GM06990 (cell line): Measurements from ENCODE around the gene DDR2.

Experiments used
- DNase-seq: peaks from one replicate; pipeline ENCODE4 v3.0.0-alpha.2; 2011; ENCODE audit not compliant: insufficient read length; ENCODE audit errors: extremely low read depth
- H3K27me3 ChIP-seq: replicated peaks from 2 replicates; pipeline ENCODE4 v1.6.0; 2011; ENCODE audit warnings: low read length; ENCODE audit not compliant: control insufficient read depth, insufficient read depth
- H3K36me3 ChIP-seq: 2 replicates; pipeline ENCODE4 v1.5.1; 2011; ENCODE audit warnings: low read length; ENCODE audit not compliant: control insufficient read depth, insufficient read depth
- H3K4me3 ChIP-seq: replicated peaks from 2 replicates; pipeline ENCODE4 v1.5.1; 2011; ENCODE audit warnings: low read depth, mild to moderate bottlenecking, control low read depth, low read length
- TF ChIP-seq, protein P1 (sequence below): IDR thresholded peaks from 2 replicates; pipeline ENCODE4 v1.5.1; 2011; ENCODE audit warnings: low read length, control low read depth, mild to moderate bottlenecking, inconsistent platforms; ENCODE audit not compliant: insufficient read depth, poor library complexity, severe bottlenecking

Gene DDR2

DNA sequence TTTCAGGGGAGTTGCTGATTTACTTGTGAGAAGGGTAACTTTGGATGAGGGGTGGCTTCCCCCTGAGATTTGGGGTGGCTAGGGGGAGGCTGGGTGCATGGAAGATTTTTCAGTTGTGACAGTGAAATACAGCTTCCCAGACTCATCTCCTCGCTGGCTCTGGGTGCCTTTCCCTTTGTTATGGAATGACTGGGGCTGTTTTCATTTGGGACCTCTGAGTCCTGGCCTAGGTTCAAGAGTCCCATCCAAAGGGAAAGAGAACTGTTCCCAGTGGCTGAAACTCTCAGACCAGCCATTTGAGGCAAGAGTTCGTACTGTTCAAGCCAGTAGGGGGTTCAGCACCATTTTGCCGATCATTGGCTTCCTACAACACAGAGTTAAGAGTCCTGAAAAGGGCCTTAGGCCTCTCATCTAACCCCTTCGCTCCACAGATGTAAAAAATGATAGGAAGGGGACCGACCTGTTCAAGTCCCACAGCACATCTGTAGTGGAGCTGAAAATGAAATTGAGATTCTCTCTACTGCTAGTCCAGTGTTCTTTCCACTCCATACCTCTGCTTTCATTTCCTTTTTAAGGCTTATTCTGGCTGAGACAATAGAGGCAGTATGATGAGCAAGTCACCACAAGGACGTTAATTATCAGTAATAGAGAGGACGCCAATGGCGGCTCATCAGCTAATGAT is 958 bp downstream of the DDR2 start:
- TF ChIP-seq, protein P1, sequence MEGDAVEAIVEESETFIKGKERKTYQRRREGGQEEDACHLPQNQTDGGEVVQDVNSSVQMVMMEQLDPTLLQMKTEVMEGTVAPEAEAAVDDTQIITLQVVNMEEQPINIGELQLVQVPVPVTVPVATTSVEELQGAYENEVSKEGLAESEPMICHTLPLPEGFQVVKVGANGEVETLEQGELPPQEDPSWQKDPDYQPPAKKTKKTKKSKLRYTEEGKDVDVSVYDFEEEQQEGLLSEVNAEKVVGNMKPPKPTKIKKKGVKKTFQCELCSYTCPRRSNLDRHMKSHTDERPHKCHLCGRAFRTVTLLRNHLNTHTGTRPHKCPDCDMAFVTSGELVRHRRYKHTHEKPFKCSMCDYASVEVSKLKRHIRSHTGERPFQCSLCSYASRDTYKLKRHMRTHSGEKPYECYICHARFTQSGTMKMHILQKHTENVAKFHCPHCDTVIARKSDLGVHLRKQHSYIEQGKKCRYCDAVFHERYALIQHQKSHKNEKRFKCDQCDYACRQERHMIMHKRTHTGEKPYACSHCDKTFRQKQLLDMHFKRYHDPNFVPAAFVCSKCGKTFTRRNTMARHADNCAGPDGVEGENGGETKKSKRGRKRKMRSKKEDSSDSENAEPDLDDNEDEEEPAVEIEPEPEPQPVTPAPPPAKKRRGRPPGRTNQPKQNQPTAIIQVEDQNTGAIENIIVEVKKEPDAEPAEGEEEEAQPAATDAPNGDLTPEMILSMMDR = no peak
- H3K4me3 ChIP-seq = peak overlapping the region; percentile 59
- peak; percentile 63 for DNase-seq
- no peaks in the 10 kb centered on the region for H3K36me3 ChIP-seq
- no peaks in the 10 kb centered on the region for H3K27me3 ChIP-seq

DNA sequence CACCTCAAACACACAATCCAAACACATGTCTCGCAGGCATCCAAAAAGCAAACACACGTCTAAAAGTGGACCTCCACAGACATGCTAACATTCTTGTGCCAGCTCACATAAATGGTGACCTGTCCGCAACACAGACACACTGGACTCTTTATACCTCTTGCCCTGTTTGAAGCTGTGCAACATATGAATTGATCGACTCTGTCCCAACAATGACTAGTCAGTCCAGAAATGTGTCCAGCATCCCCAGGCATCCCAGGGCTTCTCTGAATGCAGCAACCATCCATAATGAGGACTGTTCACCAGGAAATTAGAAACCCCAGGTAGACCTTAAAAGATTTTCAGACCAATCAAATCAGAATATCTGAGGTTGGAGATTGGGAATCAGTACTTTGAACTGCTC is 3.2 kb downstream of the DDR2 start:
- TF ChIP-seq, protein P1 = no peak
- no peak overlapping the region for H3K4me3 ChIP-seq
- H3K36me3 ChIP-seq = no peaks in the 10 kb centered on the region
- no peaks in the 10 kb centered on the region for H3K27me3 ChIP-seq
- no peak for DNase-seq

- Histone ChIP-seq H3K27me3 (no peaks in the 10 kb centered on the region), H3K36me3 (no peaks in the 10 kb centered on the region), H3K4me3 (no peak overlapping the region)
- no peak for DNase-seq
- TF ChIP-seq, protein P1 = no peak
Measured at GRCh38 chr1:162639718-162640117, 7.5 kb downstream of the DDR2 start.

- H3K4me3 ChIP-seq = no peak overlapping the region
- TF ChIP-seq, protein P1 = no peak
- no peaks in the 10 kb centered on the region for H3K36me3 ChIP-seq
- DNase-seq = no peak
- H3K27me3 ChIP-seq = no peaks in the 10 kb centered on the region
Measured at GRCh38 chr1:162641114-162641513, 8.8 kb downstream of the DDR2 start.

GRCh38 chr1:162644986-162645314 is 12.7 kb downstream of the DDR2 start:
- no peaks in the 10 kb centered on the region for H3K36me3 ChIP-seq
- H3K27me3 ChIP-seq = no peaks in the 10 kb centered on the region
- no peak for DNase-seq
- no peak overlapping the region for H3K4me3 ChIP-seq
- TF ChIP-seq, protein P1 = no peak

DNA sequence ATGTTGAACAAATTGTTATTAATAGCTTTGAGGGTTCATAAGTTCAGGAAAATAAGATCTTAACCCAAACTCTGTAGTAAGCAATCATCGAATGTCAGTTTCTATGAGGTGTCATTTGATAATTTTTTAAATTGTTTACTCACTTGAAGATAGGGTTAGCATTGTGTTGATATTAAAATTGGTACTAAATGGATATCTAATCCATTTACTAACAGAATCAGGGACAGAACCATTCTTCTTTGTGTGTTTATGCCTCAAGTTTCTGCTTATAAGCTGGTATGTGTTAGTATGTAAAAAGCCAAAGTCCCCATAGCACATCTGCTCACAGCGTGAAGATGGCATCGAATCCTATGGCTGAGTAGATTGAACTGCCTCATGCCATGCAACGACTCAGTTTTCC is 13.4 kb downstream of the DDR2 start:
- no peak for DNase-seq
- H3K27me3 ChIP-seq = no peaks in the 10 kb centered on the region
- TF ChIP-seq, protein P1 = no peak
- H3K4me3 ChIP-seq = no peak overlapping the region
- H3K36me3 ChIP-seq = no peaks in the 10 kb centered on the region
